Breast epithelium (tissue), 4 donors: Measurements from ENCODE around the gene IL3. TPM values are rescaled to one million over a fixed set of nuclear protein-coding genes. Genes with fewer than 3 reads are reported as not detected.
"Not testable (repeated sequence)": the region's sequence is repeated elsewhere in the genome, so short reads cannot be mapped to it uniquely, and the experiment has no call there.

Experiments
- DNase-seq, 2 donors: peaks; one replicate each; pipeline ENCODE4 v3.0.0-alpha.2; 2019; ENCODE audit warnings: low spot score in 2 of 2
- H3K27ac ChIP-seq, 2 donors: fragments of 200-600 bp; sonication (generic) in 1 of 2; one replicate each; pipeline ENCODE4 v1.5.1; 2016 to 2019; ENCODE audit warnings: mild to moderate bottlenecking in 1 of 2
- H3K27me3 ChIP-seq, 2 donors: fragments of 200-600 bp; sonication (generic) in 1 of 2; one replicate each; pipeline versions ENCODE4 v1.5.1 to v1.6.0; 2017 to 2019; ENCODE audit warnings: control low read depth in 1 of 2, mild to moderate bottlenecking in 1 of 2
- H3K36me3 ChIP-seq: fragments of 200-600 bp; one replicate; pipeline ENCODE4 v1.5.1; 2019
- H3K4me1 ChIP-seq, 2 donors: fragments of 200-600 bp; sonication (generic); one replicate each; pipeline ENCODE4 v1.5.1; 2016 to 2019; ENCODE audit warnings: control low read depth in 1 of 2
- H3K4me3 ChIP-seq, 3 donors: fragments of 200-600 bp; sonication (generic); 1 replicate in 2 of 3; 2 replicates in 1 of 3; pipeline ENCODE4 v1.5.1; 2016 to 2019; ENCODE audit warnings: mild to moderate bottlenecking in 3 of 3, moderate library complexity in 2 of 3
- H3K9me3 ChIP-seq, 2 donors: fragments of 200-600 bp; sonication (generic) in 1 of 2; one replicate each; pipeline ENCODE4 v1.5.1; 2016 to 2019; ENCODE audit warnings: control low read depth in 1 of 2
- POLR2A ChIP-seq: fragments of 450-650 bp; IDR thresholded peaks from one replicate; pipeline ENCODE4 v1.6.1; 2016; ENCODE audit warnings: antibody characterized with exemption, mild to moderate bottlenecking, moderate library complexity
- POLR2AphosphoS5 ChIP-seq, 3 donors: sonication (generic); formaldehyde crosslinking; IDR thresholded peaks; one replicate each; pipeline ENCODE4 v1.6.1; 2017; ENCODE audit warnings: antibody characterized with exemption in 3 of 3
- intact Hi-C: fragments of 100-400 bp; cut with DNase I; formaldehyde crosslinking; loops from one replicate; pipeline ENCODE4 v1.15.1; 2023; ENCODE audit warnings: low total_unique reads
- total RNA-seq, 3 donors: library from RNA; depleted of rRNA; stranded (reverse); fragments of >200 nt; gene quantifications; one replicate each; pipeline ENCODE4 v1.1.0, GENCODE V29; 2016
- TF ChIP-seq, protein P1 (sequence below), 3 donors: fragments of 450-650 bp; IDR thresholded peaks; one replicate each; pipeline ENCODE4 v1.5.1; 2016 to 2017; ENCODE audit warnings: antibody characterized with exemption in 3 of 3, mild to moderate bottlenecking in 3 of 3, moderate library complexity in 3 of 3

The IL3 gene
- total RNA-seq, 3 donors from 2014 or later = not detected

DNA sequence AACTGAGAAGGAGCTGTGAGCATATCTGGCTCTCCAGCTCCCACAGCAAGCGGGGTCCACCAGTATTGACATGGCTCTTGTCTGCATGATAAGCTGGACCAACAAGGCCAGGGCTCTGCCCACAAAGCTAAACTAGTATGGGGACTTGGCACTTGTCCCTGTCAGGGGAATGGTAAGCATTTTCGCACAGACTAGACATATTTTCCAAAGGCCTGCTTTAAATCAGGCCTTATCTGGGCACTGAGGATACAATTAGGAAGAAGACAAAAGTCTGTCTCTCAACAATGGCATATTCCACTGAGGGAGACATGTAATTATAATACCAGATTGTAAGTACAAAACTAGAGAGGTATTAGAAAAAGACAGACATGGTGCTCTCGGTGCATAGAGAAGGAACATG, 45.2 kb downstream of the IL3 start:
- intact Hi-C loops = no loop called here

DNA sequence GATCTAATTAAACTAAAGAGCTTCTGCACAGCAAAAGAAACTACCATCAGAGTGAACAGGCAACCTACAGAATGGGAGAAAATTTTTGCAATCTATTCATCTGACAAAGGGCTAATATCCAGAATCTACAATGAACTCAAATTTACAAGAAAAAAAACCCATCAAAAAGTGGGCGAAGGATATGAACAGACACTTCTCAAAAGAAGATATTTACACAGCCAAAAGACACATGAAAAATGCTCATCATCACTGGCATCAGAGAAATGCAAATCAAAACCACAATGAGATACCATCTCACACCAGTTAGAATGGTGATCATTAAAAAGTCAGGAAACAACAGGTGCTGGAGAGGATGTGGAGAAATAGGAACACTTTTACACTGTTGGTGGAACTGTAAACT, 48.0 kb downstream of the IL3 start:
- H3K9me3 ChIP-seq, H3K36me3 ChIP-seq, intact Hi-C loops, H3K27me3 ChIP-seq, H3K27ac ChIP-seq, H3K4me1 ChIP-seq, DNase-seq, H3K4me3 ChIP-seq: not testable (repeated sequence)

More for the DNA sequence above, 45.2 kb downstream of the IL3 start:
- Histone ChIP-seq H3K27ac (no peak overlapping the region), H3K4me3 (no peak overlapping the region), H3K9me3 (no peaks in the 10 kb centered on the region), H3K4me1 (peaks cover 4 to 16% of the 10 kb centered on the region in 2 donors), H3K27me3 (no peaks in the 10 kb centered on the region), H3K36me3 (no peaks in the 10 kb centered on the region)
- TF ChIP-seq POLR2A = no peak
- TF ChIP-seq, protein P1, sequence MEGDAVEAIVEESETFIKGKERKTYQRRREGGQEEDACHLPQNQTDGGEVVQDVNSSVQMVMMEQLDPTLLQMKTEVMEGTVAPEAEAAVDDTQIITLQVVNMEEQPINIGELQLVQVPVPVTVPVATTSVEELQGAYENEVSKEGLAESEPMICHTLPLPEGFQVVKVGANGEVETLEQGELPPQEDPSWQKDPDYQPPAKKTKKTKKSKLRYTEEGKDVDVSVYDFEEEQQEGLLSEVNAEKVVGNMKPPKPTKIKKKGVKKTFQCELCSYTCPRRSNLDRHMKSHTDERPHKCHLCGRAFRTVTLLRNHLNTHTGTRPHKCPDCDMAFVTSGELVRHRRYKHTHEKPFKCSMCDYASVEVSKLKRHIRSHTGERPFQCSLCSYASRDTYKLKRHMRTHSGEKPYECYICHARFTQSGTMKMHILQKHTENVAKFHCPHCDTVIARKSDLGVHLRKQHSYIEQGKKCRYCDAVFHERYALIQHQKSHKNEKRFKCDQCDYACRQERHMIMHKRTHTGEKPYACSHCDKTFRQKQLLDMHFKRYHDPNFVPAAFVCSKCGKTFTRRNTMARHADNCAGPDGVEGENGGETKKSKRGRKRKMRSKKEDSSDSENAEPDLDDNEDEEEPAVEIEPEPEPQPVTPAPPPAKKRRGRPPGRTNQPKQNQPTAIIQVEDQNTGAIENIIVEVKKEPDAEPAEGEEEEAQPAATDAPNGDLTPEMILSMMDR (IDR thresholded peaks at IDR 0.05) = no peak
- no peak for TF ChIP-seq POLR2AphosphoS5 (IDR thresholded peaks at IDR 0.05)
- no peak for DNase-seq

DNA sequence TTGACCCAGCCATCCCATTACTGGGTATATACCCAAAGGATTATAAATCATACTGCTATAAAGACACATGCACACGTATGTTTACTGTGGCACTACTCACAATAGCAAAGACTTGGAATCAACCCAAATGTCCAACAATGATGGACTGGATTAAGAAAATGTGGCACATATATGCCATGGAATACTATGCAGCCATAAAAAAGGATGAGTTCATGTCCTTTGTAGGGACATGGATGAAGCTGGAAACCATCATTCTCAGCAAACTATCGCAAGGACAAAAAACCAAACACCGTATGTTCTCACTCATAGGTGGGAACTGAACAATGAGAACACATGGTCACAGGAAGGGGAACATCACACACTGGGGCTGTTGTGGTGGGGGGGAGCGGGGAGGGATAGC, 48.5 kb downstream of the IL3 start:
- H3K27ac ChIP-seq, H3K9me3 ChIP-seq, H3K4me1 ChIP-seq, intact Hi-C loops, H3K27me3 ChIP-seq, H3K4me3 ChIP-seq, DNase-seq, H3K36me3 ChIP-seq: not testable (repeated sequence)

DNA sequence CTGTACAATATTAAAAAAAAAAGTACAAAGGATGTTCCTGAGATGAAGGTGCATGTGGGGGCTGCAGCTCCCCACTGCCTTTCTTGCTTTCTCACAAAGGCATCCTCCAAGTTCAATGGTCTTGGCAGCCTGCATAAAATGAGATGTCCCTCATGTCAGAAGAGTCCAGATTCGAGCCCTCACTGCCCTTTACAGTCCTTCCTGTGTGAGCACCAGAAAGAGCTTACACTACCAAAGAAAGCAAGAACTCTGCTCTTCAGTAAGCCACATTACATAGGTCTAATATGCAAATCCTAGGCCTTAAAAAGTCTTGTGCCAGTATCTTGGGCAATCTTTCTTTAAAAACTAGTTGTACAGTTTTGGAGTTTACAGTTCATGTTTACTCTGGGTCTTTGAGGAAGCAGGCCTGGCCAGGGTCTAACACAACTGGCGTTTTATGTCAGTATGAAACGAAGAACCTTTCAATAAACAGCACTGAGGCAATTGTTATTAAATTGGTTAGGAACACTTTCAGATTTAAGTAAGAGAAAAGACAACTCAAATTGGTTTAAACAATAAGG, 49.1 kb downstream of the IL3 start:
- intact Hi-C loops = no loop called here
- no peaks in the 10 kb centered on the region for H3K4me1 ChIP-seq
- no peak overlapping the region for H3K27ac ChIP-seq
- no peaks in the 10 kb centered on the region for H3K27me3 ChIP-seq
- peaks cover 5 to 10% of the 10 kb centered on the region in 2 donors for H3K9me3 ChIP-seq
- H3K4me3 ChIP-seq = no peak overlapping the region
- no peak for TF ChIP-seq POLR2AphosphoS5 (IDR thresholded peaks at IDR 0.05)
- no peak for TF ChIP-seq POLR2A
- TF ChIP-seq, protein P1 (IDR thresholded peaks at IDR 0.05) = no peak
- no peaks in the 10 kb centered on the region for H3K36me3 ChIP-seq
- no peak for DNase-seq

DNA sequence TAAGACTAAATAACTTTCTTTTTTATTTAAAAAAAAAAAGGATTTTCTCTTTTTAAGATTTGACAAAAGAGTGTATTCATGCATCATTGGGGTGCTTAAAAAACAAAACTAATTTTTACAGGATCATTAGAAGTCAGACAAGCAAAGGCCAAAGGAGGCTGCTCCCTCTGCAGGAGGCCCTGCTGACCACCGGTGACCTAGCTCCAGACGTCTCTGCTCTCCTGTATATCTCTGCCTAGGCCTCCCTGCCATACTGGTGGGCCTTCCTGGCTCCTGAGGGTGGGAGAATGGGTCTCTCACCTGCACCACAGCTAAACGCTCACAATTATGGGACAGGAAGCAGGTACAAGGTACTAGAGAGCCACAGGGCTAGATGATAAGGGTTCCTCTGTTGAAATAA, 49.7 kb downstream of the IL3 start:
- DNase-seq = no peak
- intact Hi-C loops = no loop called here
- Histone ChIP-seq H3K27ac (no peak overlapping the region), H3K4me3 (no peak overlapping the region), H3K27me3 (no peaks in the 10 kb centered on the region), H3K36me3 (no peaks in the 10 kb centered on the region), H3K4me1 (no peaks in the 10 kb centered on the region), H3K9me3 (peaks cover 5 to 10% of the 10 kb centered on the region in 2 donors)
- TF ChIP-seq, protein P1 (IDR thresholded peaks at IDR 0.05) = no peak
- TF ChIP-seq POLR2A = no peak
- TF ChIP-seq POLR2AphosphoS5 (IDR thresholded peaks at IDR 0.05) = no peak

DNA sequence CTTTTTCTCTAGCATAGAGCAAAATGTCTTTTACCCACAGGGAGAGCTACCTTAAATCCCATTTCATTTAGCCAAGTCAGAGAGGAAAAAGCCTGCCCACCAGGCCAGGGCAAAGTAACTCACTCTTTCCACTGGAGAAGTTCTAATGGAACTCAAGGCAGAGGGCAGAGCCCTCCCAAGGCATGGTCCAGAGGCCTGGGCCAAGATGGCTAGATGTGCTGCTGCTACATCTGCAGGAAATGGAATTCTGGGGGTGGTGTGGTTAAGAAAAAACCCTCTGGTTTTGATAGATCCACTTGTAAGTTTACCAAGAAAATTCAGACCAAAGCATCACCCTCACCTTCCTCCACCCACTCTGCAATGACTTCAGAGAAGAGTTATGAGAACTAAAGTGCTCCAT, 50.5 kb downstream of the IL3 start:
- TF ChIP-seq POLR2A = no peak
- TF ChIP-seq, protein P1 (IDR thresholded peaks at IDR 0.05) = no peak
- no peak for TF ChIP-seq POLR2AphosphoS5 (IDR thresholded peaks at IDR 0.05)
- H3K9me3 ChIP-seq = peaks cover 5 to 10% of the 10 kb centered on the region in 2 donors
- H3K36me3 ChIP-seq = no peaks in the 10 kb centered on the region
- no peak for DNase-seq
- no peaks in the 10 kb centered on the region for H3K4me1 ChIP-seq
- no peak overlapping the region for H3K27ac ChIP-seq
- H3K27me3 ChIP-seq = no peaks in the 10 kb centered on the region
- intact Hi-C loops = no loop called here
- no peak overlapping the region for H3K4me3 ChIP-seq
